Activated CD8-positive, alpha-beta memory T cell treated with anti-CD3 and anti-CD28 coated beads for 4 hours (primary cell): ENCODE measurements around the gene FAM174C.

ENCODE experiments used
- DNase-seq, 2 donors: peaks; one replicate each; pipeline ENCODE4 v3.0.0-alpha.2; 2020; ENCODE audit warnings: low read depth in 2 of 2

Gene FAM174C

DNA sequence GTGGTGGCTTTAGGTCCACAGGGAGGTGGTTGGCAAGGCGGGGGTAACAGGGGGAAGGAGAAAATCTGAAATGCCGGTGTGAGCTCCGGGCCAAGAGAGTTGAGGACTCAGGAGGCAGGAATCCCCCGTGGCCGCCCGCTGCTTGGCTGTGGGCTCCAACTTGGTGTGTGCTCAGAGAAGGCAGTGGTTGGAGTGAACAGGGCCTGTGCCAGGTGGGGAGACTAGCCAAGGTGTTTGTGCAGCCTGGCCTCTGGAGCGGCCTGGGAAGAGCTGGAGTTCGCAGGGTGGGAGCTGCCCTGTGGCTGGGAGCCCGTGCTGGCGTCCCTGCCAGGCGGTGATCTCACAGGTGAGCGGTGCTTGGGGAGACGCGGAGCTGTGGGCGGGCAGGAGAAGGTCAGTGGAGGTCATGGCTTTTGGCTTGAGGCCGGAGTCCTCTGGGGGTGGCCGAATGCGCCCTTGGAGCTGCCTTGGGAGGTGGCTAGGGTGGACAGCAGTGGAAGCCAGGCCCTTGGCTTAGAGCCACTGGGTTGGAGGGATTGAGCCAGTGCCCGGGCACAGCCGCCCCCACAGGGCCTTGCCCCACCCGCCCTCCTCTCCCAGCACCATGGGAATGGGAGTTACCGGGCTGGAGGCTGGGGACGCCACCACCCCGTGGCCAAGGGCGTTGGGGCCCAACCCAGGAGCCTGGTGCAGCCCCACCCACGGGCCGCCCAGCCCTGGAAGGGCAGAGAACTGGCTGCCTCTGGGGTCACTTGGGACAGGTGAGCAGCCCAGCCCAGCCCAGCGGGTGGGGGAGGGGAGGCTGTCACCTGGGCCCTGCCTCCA is 13.3 kb upstream of the FAM174C start:
- no peak for DNase-seq

GRCh38 chr19:1262623-1263123 is 12.7 kb upstream of the FAM174C start:
- no peak for DNase-seq

DNA sequence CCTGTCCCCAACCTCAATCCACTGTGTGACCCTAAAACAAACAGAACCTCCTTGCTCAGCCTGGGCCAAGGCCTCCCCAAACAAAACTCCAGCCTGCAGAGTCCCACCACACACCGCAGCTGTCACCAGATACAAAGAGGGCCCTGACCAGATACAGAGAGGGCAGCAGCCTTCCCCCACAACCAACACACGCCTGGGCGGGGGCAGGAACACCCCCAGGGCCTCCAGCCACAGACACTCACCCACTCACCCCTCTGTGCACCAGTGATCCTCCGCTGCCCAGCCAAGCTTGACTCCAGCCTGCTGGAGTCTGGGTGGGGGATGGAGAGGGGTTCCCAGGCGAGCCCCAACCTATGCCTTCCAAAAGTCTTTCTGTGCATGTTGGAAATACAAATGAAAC is 12.1 kb upstream of the FAM174C start:
- DNase-seq = no peak

DNA sequence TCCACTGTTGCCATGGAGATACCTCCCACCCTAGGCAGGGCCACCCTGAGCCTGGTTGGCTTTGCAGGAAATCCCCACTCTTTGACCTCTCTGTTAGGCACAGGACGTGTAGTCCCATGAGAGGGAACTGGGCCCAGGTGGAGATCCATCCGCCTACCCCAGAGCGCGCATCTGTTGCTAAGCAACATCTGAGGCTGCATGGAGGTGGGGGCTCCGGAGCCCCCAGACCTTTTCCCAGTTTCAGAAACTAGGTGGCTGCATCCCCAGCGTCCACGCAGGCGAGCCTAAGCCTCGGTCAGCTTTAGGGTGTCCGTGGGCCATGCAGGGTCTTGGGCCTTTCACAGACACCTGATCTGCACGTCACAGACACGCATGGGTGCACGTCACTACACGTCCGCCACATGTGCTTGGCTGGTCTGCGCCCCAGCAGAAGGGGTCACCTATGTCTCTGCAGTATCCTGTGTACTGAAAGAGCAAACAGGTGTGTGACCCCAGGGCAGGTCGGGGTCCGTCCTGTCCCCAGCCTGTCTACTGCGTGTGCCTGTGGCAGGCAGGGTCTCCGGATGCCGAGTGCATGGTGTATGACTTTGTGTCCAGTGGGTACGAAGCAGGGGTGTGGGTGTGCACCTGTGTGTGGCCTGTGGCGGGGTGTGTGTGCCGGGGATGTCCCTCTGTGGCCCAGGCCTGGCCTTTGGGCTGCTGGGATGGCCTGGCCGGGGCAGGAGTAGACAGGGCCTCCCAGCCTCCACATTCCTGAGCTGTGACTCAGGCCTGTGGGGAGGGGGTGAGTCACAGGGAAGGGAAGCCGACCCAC is 10.3 kb upstream of the FAM174C start:
- no peak for DNase-seq

DNA sequence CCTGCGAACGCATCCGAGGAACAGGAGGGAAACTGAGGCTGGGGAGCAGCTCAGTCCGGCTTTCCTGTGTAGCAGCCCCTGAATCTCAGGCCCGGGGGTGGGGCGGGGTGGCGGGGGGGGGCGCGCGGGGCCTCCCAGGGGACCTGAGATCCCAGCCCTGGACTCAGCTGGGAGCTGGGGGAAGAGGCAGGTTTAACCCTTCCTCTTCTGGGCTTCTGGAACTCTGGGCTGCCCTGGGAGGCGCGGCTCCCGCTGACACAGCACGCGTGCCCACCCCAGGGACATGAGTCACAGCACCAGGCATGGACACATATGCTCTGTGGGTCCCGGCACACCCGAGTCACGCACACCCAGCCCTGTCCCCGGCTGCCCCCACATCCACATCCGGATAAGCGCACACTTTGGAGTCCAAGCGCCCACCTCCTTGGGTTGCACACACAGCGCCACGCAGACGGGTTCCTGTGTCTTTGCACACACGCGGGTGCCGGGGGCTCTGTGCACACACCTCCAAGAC is 9.7 kb upstream of the FAM174C start:
- DNase-seq = no peak

DNA sequence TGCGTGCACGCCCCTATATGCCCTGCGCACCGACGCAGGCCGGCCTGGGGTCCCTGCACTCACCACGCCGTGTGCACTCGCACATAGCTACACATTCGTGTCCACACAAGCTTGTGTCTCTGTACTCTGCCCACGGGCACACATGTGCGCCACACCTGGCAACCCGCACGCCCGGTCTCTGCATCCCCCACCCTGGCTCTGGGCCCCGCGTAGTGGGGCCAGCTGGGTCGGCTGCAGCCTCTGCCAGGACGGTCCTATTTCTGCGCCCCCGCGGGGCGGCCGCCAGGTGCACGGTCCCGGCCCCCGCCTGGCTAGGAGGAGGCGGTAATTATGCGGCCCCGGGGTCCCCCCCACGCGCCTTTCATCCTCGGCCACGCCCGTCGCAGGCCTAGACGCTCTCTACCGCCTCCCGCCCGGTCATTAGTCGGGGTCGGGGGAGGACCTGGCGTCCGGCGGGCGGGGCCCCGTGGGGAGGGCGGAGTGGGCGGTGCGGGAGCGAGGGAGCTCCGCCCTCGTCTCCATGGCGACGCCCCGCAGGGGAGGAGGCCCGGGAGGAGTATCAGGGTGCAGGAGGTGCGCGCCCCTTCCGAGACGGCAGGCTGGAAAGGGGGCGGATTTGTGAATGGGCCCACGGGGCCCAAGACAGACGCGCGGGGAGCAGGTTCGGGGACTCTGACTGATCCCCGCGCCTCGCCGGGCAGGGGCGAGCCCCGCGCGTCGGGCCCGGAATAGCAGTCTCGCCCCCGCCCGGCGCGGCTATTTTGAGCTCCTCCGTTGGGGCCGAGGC is 9.0 kb upstream of the FAM174C start:
- peak in 1 of 2 donors; percentile 68 for DNase-seq

DNA sequence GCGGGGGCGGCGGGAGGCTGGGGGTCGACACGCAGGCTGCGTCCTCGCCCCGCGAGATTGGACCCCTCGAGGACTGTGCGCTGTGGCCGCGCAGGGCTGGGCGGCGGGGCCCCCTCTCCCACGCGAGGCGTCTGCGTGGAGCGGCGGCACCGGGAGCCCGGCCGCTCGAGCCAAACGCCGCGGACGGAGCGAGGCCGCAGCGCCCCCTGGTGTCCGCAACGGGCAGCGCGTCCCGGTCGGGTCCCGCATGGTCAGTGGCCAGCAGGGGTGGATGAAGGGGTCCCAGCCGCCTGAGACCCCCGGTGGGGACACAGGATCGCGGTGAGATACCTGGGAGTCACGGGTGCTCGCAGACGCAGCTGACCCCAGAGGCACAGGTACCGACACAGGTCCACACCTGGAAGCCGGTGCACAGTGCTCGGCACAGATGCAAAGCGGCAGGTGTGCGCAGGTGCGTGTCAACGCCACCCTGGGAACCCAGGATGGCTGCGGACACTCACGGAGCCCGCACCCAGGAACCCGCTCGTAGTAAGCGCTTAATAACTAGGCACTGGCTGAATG is 8.3 kb upstream of the FAM174C start:
- DNase-seq = no peak

DNA sequence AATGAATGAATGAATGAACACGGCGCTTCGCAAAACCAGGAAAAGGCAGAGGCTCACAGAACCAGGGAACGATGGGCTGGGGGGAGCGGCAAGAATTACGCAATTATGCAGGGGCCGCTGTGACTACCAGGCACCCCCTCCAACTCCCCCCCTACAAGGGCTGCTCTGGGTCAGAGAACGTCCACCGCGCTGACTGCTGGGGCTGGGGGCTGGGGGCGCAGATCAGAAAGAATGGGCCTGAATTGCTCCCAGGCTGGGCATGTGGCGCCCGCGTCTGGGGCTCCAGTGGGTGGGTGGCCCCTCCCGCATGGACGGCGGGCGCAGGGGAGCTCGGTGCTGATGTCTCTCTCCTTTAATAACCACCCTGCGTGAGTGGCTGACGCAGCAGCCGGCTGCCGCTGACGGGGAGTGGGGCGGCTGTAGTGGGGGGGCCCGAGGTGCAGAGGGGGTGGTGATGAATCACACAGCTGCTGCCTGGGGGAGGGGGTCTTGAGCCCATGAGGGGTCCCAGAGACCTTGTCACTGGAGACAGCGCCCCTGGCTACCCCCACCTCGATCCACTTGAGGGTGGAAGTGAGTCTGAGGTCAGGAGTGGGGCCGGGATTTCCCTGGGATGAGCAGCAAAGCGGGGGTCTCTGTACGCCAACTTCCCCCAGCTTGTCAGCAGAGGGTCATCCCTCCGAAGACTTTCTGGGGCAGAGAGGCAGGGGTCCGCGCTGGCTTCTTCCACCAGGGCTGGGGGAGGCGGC is 7.7 kb upstream of the FAM174C start:
- DNase-seq = no peak

DNA sequence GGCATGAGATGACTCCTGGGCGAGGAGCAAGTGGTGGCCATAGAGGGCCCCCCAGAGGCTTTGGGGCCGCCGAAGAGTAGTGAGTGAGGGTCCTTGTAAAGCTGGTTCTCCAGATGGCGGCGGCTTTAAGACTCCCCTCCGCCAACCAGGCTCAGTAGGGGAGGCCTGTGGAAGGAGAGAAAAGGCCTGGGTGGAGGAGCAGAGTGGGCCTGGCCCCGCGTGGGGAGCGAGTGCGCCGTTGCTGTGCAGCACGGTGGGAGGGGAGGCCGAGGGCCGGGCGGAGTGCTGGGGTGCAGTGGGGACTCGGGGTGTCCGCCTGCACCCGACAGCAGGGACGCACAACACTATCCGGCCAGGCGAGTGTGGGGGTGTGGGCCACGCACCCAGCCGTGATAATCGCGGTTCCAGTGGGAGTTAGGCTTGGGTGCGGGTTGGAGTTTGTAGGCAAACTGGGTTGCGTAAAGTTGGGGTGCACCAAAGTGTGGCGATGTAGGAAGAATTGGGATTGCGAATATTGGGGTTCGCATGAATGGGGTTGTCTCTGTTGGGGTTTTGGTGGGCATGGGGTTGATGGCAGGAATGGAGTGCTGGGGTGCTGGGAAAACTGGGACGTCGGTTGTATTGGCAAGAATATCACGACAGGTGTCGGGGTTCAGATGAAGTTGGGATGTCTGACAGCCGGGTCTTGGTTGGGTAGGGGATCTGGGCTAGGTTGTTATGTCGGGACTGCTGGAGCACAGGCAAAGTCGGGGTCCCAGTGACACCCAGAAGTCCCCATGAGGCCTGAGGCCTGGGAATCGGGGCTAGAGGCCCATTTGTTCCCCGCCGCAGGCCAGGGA is 6.9 kb upstream of the FAM174C start:
- DNase-seq = no peak

DNA sequence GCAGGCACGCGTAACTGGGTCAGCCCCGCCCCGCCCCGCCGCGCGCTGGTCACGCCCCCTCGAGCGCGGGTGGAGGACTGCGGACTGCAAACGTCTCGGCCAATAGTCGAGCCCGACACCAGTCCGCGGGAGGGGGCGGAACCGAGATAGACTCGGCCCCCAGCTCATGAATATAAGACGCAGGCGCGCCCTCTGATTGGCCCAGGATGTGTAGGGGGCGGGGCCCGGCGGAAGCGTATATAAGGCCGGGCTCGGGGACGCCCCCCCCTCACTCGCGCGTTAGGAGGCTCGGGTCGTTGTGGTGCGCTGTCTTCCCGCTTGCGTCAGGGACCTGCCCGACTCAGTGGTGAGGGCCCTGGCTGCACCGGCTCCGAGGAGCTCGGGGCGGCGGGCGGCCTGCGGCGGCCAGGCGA is 6.3 kb upstream of the FAM174C start, which contains the start of gene CIRBP:
TSS of gene CIRBP (plus strand) at position 268 of the 413 bp plus-strand sequence. CDS start 1,602 bp downstream, outside the sequence.
- peak; percentile 99 for DNase-seq

GRCh38 chr19:1269478-1270212 is 5.7 kb upstream of the FAM174C start:
- DNase-seq = peak; percentile 66 to 71

GRCh38 chr19:1270213-1270853 is 5.0 kb upstream of the FAM174C start:
- DNase-seq = no peak

DNA sequence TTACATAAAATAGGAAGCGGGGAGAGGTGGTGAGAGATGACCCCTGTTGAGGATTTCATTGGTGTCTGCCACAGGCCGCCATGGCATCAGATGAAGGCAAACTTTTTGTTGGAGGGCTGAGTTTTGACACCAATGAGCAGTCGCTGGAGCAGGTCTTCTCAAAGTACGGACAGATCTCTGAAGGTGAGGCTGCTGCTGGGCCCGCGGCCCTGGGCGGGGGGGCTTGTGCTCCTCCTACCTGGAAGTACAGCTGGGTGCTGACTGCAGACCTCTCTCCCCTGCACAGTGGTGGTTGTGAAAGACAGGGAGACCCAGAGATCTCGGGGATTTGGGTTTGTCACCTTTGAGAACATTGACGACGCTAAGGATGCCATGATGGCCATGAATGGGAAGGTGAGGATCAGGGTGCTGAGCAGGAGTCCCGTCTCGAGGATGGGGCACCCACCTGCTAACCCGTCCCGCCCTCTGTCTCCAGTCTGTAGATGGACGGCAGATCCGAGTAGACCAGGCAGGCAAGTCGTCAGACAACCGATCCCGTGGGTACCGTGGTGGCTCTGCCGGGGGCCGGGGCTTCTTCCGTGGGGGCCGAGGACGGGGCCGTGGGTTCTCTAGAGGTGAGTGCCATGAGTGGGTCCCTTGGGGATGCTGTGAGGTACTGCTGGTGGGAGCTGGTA is 4.3 kb upstream of the FAM174C start:
- no peak for DNase-seq

DNA sequence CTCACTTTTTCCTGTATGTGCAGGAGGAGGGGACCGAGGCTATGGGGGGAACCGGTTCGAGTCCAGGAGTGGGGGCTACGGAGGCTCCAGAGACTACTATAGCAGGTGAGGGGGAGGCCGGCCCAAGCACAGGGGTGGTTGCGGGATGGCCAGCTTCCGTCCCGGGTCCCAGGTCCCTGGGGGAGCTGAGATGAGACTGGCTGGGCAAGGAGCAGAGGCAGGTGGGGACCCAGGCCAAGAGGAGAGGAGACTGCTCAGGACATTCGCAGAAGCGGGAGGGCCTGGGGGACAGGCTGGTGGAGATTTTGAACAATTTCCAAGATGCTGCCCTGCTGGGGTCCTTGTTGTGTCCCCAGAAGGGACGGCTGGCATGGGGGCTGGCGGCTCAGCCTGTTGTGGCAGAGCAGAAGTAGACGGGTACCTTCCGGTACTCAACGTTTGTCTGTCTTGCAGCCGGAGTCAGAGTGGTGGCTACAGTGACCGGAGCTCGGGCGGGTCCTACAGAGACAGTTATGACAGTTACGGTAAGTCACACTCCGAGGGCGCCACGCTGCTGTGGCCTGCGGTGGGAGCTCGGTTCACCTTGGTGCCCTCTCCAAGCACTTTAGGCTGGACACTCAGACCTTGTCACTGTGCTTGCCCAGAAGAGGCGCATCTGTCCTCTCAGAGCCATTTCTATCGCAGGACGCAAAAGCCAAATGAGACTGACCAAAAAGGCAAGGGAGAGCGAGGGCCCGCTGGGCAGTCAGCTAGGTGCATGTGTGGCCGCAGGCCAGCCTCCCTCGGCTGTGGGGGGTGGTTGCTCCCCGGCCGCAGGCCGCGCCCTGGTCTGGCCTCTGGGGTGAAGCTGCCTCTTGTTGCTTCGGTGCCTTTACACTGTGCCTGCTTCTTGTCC is 3.6 kb upstream of the FAM174C start:
- no peak for DNase-seq

- DNase-seq = no peak
Observed at GRCh38 chr19:1272423-1273262, 2.7 kb upstream of the FAM174C start.
